Ovary (tissue), 9 donors: Measurements from ENCODE around the gene LARGE2. TPM values are rescaled to one million over a fixed set of nuclear protein-coding genes. Genes with fewer than 3 reads are reported as not detected.

Experiments used
- DNase-seq, 5 donors: peaks; one replicate each; pipeline ENCODE4 v3.0.0-alpha.2; 2019 to 2020
- H3K27ac ChIP-seq, 2 donors: fragments of 200-600 bp; one replicate each; pipeline versions ENCODE4 v1.5.1 to v1.8.0; 2019 to 2022
- H3K27me3 ChIP-seq: fragments of 200-600 bp; one replicate; pipeline ENCODE4 v1.8.0; 2022
- H3K36me3 ChIP-seq: fragments of 200-600 bp; sonication (generic); one replicate; pipeline ENCODE4 v1.5.1; 2019
- H3K4me1 ChIP-seq: one replicate; pipeline ENCODE4 v1.8.1; 2013; ENCODE audit warnings: mild to moderate bottlenecking, moderate library complexity; ENCODE audit not compliant: insufficient read depth
- H3K4me3 ChIP-seq: fragments of 200-600 bp; sonication (generic); one replicate; pipeline ENCODE4 v1.5.1; 2017
- H3K9me3 ChIP-seq, 2 donors: fragments of 200-600 bp in 1 of 2; sonication (generic) in 1 of 2; one replicate each; pipeline versions ENCODE4 v1.5.1 to v1.8.1; 2013 to 2019; ENCODE audit warnings: mild to moderate bottlenecking in 1 of 2, moderate library complexity in 1 of 2
- EP300 ChIP-seq: sonication (generic); formaldehyde crosslinking; IDR thresholded peaks from one replicate; pipeline ENCODE4 v1.6.1; 2017; ENCODE audit warnings: antibody characterized with exemption
- POLR2A ChIP-seq: fragments of 450-650 bp; IDR thresholded peaks from one replicate; pipeline ENCODE4 v1.6.1; 2017; ENCODE audit warnings: antibody characterized with exemption, mild to moderate bottlenecking, moderate library complexity
- WGBS, 3 donors: extraction: QIAGEN DNeasy Blood & Tissue Kit in 1 of 3; methylation state at CpG; one replicate each; pipeline versions ENCODE4 v1.1.5 to v1.1.7; 2013 to 2017; 5-methylcytosine and 5-hydroxymethylcytosine counted together
- intact Hi-C, 4 donors: fragments of 100-400 bp; cut with DNase I; formaldehyde crosslinking; loops; one replicate each; pipeline versions ENCODE4 v1.11.0 to v1.15.1; 2022 to 2023
- polyA plus RNA-seq, 2 donors: library from polyadenylated mRNA; stranded (reverse); fragments of 200-250 nt in 1 of 2; fragments of 350-450 nt in 1 of 2; fragmentation: Illumina TruSeq in 1 of 2; extraction: RNeasy Lipid Tissue Mini Kit (QIAGEN cat#74804) in 1 of 2; gene quantifications; one replicate each; pipeline ENCODE4 v1.2.3, GENCODE V29; 2013 to 2014
- total RNA-seq, 7 donors: library from RNA; depleted of rRNA in 2 of 7; stranded (reverse); fragments of >200 nt in 2 of 7; fragmentation: NEBNext Ultra II Directional in 3 of 7; extraction: Animal tissue kit (Norgen Biotek cat#: 25700) in 3 of 7; gene quantifications; one replicate each; pipeline versions ENCODE4 v1.1.0 to v1.2.4, GENCODE V29; 2016 to 2023
- TF ChIP-seq, protein P1 (sequence below), 3 donors: fragments of 450-650 bp in 2 of 3; fragments of 200-600 bp in 1 of 3; IDR thresholded peaks; one replicate each; pipeline versions ENCODE4 v1.5.1 to v1.8.0; 2016 to 2022; ENCODE audit warnings: antibody characterized with exemption in 3 of 3, mild to moderate bottlenecking in 1 of 3
- donor health status: DM: no; HTN: no; CAD: no; lungs with moderate emphysema.
- donor health status: DM: no; HTN: no; CAD: no.
- donor health status: Bipolar disorder and iron deficiency.
- donor health status: DM: yes; HTN: yes; CAD: no.
- donor health status: DM: no; HTN: no; CAD: no.
- donor health status: DM: yes; HTN: yes; CAD: no.

The LARGE2 gene
- total and polyA plus RNA-seq, 9 donors = 0.42 to 8.0 (median 3.2) TPM

DNA sequence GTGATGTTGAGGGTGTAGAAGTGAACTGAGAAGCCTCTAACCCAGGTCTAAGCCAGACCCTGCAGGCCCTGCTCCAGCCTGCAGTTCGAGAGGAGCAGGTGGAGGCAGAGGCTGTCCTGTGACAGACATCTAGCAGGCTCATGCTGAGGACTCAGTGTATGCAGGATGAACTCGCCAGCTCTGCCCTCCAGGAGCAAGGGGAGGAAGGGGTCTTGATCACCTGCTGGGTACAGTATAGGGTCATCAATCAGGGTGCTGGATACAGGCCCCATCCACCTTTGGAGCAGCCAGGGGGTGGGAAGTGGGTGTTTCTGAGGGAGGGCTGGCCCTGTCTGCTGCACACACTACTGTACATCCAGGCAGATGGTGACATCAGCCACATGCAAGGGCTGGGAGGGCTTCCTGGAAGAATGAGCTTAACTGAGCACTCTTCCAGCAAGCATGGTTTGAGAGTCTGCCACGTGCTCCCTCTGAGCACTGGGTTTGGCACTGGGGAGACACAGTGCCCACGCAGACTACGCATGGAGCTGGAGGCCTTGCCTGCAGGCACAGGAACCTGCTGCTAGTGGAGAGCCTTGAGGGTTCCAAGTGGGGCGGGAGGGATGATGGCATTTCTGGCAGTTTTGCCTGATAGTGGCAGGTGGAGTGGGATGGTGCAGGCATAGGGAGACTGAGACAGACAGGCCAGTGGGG lies 27.8 kb upstream of the LARGE2 start:
- no peak overlapping the region for H3K4me3 ChIP-seq
- H3K4me1 ChIP-seq = peaks cover 3% of the 10 kb centered on the region
- H3K27ac ChIP-seq = no peak overlapping the region
- H3K27me3 ChIP-seq = no peaks in the 10 kb centered on the region
- WGBS, 3 donors = 83 to 90% (median 86%) methylated on average over 6 of the region's 6 CpGs
- no peaks in the 10 kb centered on the region for H3K36me3 ChIP-seq
- intact Hi-C loops = no loop called here
- DNase-seq = no peak
- no peak for TF ChIP-seq POLR2A
- no peak for TF ChIP-seq EP300
- TF ChIP-seq, protein P1, sequence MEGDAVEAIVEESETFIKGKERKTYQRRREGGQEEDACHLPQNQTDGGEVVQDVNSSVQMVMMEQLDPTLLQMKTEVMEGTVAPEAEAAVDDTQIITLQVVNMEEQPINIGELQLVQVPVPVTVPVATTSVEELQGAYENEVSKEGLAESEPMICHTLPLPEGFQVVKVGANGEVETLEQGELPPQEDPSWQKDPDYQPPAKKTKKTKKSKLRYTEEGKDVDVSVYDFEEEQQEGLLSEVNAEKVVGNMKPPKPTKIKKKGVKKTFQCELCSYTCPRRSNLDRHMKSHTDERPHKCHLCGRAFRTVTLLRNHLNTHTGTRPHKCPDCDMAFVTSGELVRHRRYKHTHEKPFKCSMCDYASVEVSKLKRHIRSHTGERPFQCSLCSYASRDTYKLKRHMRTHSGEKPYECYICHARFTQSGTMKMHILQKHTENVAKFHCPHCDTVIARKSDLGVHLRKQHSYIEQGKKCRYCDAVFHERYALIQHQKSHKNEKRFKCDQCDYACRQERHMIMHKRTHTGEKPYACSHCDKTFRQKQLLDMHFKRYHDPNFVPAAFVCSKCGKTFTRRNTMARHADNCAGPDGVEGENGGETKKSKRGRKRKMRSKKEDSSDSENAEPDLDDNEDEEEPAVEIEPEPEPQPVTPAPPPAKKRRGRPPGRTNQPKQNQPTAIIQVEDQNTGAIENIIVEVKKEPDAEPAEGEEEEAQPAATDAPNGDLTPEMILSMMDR (IDR thresholded peaks at IDR 0.05) = no peak
- no peaks in the 10 kb centered on the region for H3K9me3 ChIP-seq

GRCh38 chr11:45895553-45896259 lies 26.8 kb upstream of the LARGE2 start:
- H3K4me1 ChIP-seq = peaks cover 4% of the 10 kb centered on the region
- H3K27ac ChIP-seq = no peak overlapping the region
- H3K27me3 ChIP-seq = no peaks in the 10 kb centered on the region
- no peaks in the 10 kb centered on the region for H3K9me3 ChIP-seq
- TF ChIP-seq EP300 (no peak), POLR2A (no peak)
- TF ChIP-seq, protein P1 (IDR thresholded peaks at IDR 0.05) = no peak
- no peaks in the 10 kb centered on the region for H3K36me3 ChIP-seq
- H3K4me3 ChIP-seq = no peak overlapping the region
- WGBS, 3 donors = 92 to 96% (median 95%) methylated on average over 8 of the region's 8 CpGs
- intact Hi-C loops = no loop called here
- DNase-seq = no peak

DNA sequence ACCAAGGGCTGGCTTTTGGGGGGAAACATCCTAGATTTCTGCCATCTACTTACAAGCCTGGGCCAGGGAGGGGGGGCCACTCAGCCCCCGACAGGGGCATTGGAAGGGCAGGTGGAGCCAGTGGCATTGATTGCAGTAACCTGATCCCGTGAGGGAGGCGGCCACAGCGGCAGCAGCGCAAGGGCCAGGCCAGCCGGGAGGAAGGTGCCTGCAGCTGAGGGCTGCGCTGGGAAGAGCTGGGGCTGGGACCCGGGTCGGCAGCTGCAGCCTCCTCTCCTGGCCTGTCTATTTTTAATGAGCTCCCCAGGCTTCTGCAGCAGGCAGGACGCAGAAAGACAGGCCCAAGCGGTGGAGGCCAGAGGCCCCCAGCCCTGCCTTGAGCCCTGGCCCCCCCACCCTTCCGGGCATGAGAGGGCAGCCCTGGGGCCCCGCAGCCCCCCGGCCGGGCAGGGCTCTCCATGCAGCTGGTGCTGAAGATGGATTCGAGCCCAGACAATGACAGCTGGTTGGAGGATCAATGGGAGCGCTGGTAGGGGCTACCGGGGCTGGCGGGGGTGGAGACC lies 26.0 kb upstream of the LARGE2 start:
- DNase-seq = no peak
- Histone ChIP-seq H3K4me1 (peaks cover 6% of the 10 kb centered on the region), H3K36me3 (no peaks in the 10 kb centered on the region), H3K27me3 (no peaks in the 10 kb centered on the region), H3K9me3 (no peaks in the 10 kb centered on the region), H3K27ac (no peak overlapping the region), H3K4me3 (no peak overlapping the region)
- TF ChIP-seq EP300 (no peak), POLR2A (no peak)
- TF ChIP-seq, protein P1 (IDR thresholded peaks at IDR 0.05) = no peak
- 13 to 26% (median 13%) methylated on average over 15 to 19 of the region's 19 CpGs for WGBS, 3 donors
- intact Hi-C loops = no loop called here

GRCh38 chr11:45897556-45897955 lies 24.9 kb upstream of the LARGE2 start:
- no peak overlapping the region for H3K27ac ChIP-seq
- H3K4me3 ChIP-seq = no peak overlapping the region
- H3K4me1 ChIP-seq = peaks cover 6% of the 10 kb centered on the region
- H3K27me3 ChIP-seq = no peaks in the 10 kb centered on the region
- 76 to 82% (median 81%) methylated on average over 6 of the region's 6 CpGs for WGBS, 3 donors
- H3K36me3 ChIP-seq = no peaks in the 10 kb centered on the region
- DNase-seq = no peak
- no peaks in the 10 kb centered on the region for H3K9me3 ChIP-seq
- intact Hi-C loops = no loop called here
- TF ChIP-seq POLR2A (no peak), EP300 (no peak)
- TF ChIP-seq, protein P1 (IDR thresholded peaks at IDR 0.05) = no peak
